Stimulated activated CD4-positive, alpha-beta T cell treated with anti-CD3 and anti-CD28 coated beads, Interleukin-4, amount 100 ng/mL, for 4 hours (primary cell): ENCODE data around the gene CCND1.

Experiments used
- DNase-seq, 2 experiments: peaks; one replicate each; pipeline ENCODE4 v3.0.0-alpha.2; 2020

The CCND1 gene

GRCh38 chr11:69667619-69668604 lies 27.0 kb downstream of the CCND1 start:
- no peak for DNase-seq

- DNase-seq = no peak
Measured at GRCh38 chr11:69669486-69669885, 28.5 kb downstream of the CCND1 start.

GRCh38 chr11:69670158-69670845 lies 29.3 kb downstream of the CCND1 start:
- DNase-seq = peak; percentile 42 to 59

- no peak for DNase-seq
Measured at GRCh38 chr11:69671734-69672465, 30.9 kb downstream of the CCND1 start.

- DNase-seq = peak in 1 of 2 experiments; percentile 28
Measured at GRCh38 chr11:69674267-69674885, 33.4 kb downstream of the CCND1 start.

- peak; percentile 91 to 97 for DNase-seq
Measured at GRCh38 chr11:69674886-69675714, 34.1 kb downstream of the CCND1 start, which contains the start of gene LTO1. Gene LTO1, minus strand, starts transcription at chr11:69675353. Its CDS starts 114 bp downstream, at chr11:69675239.

GRCh38 chr11:69677749-69678148 lies 36.8 kb downstream of the CCND1 start:
- DNase-seq = no peak

- DNase-seq = no peak
Measured at GRCh38 chr11:69680688-69681087, 39.7 kb downstream of the CCND1 start.

- no peak for DNase-seq
Measured at GRCh38 chr11:69682221-69682620, 41.3 kb downstream of the CCND1 start.

GRCh38 chr11:69682681-69683326 lies 41.8 kb downstream of the CCND1 start:
- DNase-seq = no peak

- DNase-seq = no peak
Measured at GRCh38 chr11:69683764-69684333, 42.9 kb downstream of the CCND1 start.

- no peak for DNase-seq
Measured at GRCh38 chr11:69684651-69685050, 43.7 kb downstream of the CCND1 start.

GRCh38 chr11:69685348-69685747 lies 44.4 kb downstream of the CCND1 start:
- no peak for DNase-seq

- DNase-seq = no peak
Measured at GRCh38 chr11:69686452-69686851, 45.5 kb downstream of the CCND1 start.

GRCh38 chr11:69686856-69687255 lies 45.9 kb downstream of the CCND1 start:
- DNase-seq = no peak

GRCh38 chr11:69687969-69688771 lies 47.2 kb downstream of the CCND1 start:
- peak in 1 of 2 experiments; percentile 28 for DNase-seq

GRCh38 chr11:69689484-69690319 lies 48.7 kb downstream of the CCND1 start:
- DNase-seq = no peak

- DNase-seq = no peak
Measured at GRCh38 chr11:69691463-69691862, 50.5 kb downstream of the CCND1 start.

- no peak for DNase-seq
Measured at GRCh38 chr11:69692422-69692821, 51.5 kb downstream of the CCND1 start.
